ENCODE results near the gene IKZF2. TPM values are rescaled to one million over a fixed set of nuclear protein-coding genes. Genes with fewer than 3 reads are reported as not detected.

The IKZF2 gene
- total RNA-seq, 2 donors from 2014 or later: 4.5 to 4.8 TPM

DNA sequence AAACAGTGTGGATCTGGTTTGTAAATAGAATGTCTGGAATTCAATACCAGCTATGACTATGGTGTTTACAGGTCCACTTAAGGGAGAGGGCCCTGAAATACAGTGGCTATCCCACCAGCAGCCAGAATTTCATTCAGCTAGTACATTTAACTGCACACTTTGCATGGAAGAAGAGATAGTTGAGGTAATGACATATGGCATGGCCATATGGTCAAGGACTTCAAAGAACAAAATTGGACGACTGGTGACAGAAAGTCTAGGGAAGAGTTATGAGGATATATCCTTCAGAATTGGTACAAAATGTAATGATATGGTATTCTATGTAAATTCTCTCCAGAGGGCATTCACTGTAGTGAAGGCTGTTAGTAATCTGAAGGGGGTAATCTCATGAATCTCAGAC is 105.0 kb downstream of the IKZF2 start:
- no peak for DNase-seq

DNA sequence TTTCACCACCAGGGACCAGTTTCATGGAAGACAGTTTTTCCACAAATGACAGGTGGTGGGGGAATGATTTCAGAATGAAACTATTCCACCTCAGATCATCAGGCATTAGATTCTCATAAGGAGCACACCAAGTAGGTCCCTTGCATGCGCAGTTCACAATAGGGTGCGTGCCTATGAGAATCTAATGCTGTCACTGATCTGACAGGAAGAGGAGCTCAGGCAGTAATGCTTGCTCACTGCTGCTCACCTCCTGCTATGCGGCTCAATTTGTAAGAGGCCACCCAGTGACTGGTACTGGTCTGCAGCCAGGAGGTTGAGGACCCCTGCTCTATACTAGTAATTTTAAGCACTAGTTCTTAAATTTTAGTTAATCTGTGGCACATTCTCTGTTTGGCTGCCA is 107.8 kb downstream of the IKZF2 start:
- H3K36me3 ChIP-seq: no peaks in the 10 kb centered on the region
- H3K9ac ChIP-seq (ENCODE audit: low read depth in 2 of 2, low read length in 2 of 2): no peak overlapping the region
- DNase-seq: no peak
- H3K27me3 ChIP-seq: no peaks in the 10 kb centered on the region
- H3K9me3 ChIP-seq: no peaks in the 10 kb centered on the region
- intact Hi-C loops (cut with DNase I): no loop called here
- H3K4me3 ChIP-seq: no peak overlapping the region
- H3K4me1 ChIP-seq: no peaks in the 10 kb centered on the region
- TF ChIP-seq, protein P1, sequence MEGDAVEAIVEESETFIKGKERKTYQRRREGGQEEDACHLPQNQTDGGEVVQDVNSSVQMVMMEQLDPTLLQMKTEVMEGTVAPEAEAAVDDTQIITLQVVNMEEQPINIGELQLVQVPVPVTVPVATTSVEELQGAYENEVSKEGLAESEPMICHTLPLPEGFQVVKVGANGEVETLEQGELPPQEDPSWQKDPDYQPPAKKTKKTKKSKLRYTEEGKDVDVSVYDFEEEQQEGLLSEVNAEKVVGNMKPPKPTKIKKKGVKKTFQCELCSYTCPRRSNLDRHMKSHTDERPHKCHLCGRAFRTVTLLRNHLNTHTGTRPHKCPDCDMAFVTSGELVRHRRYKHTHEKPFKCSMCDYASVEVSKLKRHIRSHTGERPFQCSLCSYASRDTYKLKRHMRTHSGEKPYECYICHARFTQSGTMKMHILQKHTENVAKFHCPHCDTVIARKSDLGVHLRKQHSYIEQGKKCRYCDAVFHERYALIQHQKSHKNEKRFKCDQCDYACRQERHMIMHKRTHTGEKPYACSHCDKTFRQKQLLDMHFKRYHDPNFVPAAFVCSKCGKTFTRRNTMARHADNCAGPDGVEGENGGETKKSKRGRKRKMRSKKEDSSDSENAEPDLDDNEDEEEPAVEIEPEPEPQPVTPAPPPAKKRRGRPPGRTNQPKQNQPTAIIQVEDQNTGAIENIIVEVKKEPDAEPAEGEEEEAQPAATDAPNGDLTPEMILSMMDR (IDR thresholded peaks at IDR 0.05): no peak
- no peak overlapping the region for H3K27ac ChIP-seq

More for the DNA sequence above, 105.0 kb downstream of the IKZF2 start:
- no peaks in the 10 kb centered on the region for H3K4me1 ChIP-seq
- no peak overlapping the region for H3K27ac ChIP-seq
- no peak overlapping the region for H3K9ac ChIP-seq (ENCODE audit: low read depth in 2 of 2, low read length in 2 of 2)
- intact Hi-C loops (cut with DNase I): no loop called here
- H3K27me3 ChIP-seq: no peaks in the 10 kb centered on the region
- H3K36me3 ChIP-seq: no peaks in the 10 kb centered on the region
- TF ChIP-seq, protein P1 (IDR thresholded peaks at IDR 0.05): no peak
- H3K9me3 ChIP-seq: no peaks in the 10 kb centered on the region
- no peak overlapping the region for H3K4me3 ChIP-seq

DNA sequence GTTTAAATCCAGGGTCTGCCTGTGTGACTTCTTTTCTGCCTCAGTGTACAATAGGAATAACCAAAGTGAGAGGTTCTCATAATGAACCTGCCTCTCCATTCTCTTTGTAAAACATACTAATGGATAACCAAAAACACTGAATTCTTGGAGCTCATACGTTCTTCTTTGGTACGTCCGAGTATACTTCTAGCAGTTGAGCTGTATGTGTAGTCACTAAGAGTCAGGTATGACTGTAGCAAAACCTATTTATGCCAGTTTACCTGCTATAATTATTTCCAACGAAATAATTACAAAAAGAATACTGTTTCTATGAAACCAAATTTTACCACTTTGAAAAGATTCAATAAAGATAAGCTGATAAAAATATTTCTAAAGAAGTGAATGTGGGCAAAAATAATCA is 109.2 kb downstream of the IKZF2 start:
- intact Hi-C loops (cut with DNase I): no loop called here
- Histone ChIP-seq H3K36me3 (no peaks in the 10 kb centered on the region), H3K9ac (ENCODE audit: low read depth in 2 of 2, low read length in 2 of 2) (no peak overlapping the region), H3K27me3 (no peaks in the 10 kb centered on the region), H3K9me3 (no peaks in the 10 kb centered on the region), H3K27ac (no peak overlapping the region), H3K4me3 (no peak overlapping the region), H3K4me1 (no peaks in the 10 kb centered on the region)
- DNase-seq: no peak
- TF ChIP-seq, protein P1 (IDR thresholded peaks at IDR 0.05): no peak

DNA sequence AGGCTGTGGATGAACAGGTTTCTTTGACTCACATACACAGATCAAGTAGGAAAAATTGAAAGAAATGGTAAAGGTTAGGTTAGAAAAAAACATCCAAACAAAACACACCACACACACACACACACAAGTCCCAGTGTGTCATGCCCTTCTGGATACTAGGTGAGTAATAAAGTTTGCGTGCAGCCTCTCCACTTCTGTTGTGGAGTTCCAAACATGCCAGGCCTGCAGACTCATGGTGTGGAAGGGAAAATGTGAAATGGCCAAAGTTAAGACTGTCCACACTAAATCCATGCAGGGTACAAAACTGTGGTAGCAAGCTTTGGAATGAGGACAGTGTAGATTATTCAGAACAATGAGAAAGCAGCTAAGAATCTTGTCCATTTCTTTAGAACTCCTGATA is 114.6 kb downstream of the IKZF2 start:
- Histone ChIP-seq H3K4me3 (no peak overlapping the region), H3K27me3 (no peaks in the 10 kb centered on the region), H3K4me1 (no peaks in the 10 kb centered on the region), H3K36me3 (no peaks in the 10 kb centered on the region), H3K9ac (ENCODE audit: low read depth in 2 of 2, low read length in 2 of 2) (no peak overlapping the region), H3K27ac (no peak overlapping the region), H3K9me3 (no peaks in the 10 kb centered on the region)
- no peak for DNase-seq
- TF ChIP-seq, protein P1 (IDR thresholded peaks at IDR 0.05): no peak
- intact Hi-C loops (cut with DNase I): no loop called here

DNA sequence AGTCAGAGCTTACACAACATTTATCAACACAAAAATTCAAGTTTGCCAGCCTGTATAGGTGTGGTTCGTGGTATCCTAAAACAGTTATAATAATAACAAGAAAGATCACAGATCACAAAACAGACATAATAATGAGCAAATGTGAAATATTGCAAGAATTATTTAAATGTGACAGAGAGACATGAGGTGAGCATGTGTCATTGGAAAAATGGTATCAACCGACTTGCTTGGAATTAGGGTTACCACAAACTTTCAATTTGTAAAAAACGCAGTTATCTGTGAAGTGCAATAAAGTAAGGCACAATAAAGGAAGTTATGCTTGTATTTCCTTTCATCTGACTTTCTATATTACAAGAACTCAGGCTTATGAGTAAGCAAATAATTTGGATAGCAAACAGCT is 116.8 kb downstream of the IKZF2 start:
- H3K9ac ChIP-seq (ENCODE audit: low read depth in 2 of 2, low read length in 2 of 2): no peak overlapping the region
- no peak overlapping the region for H3K27ac ChIP-seq
- no peaks in the 10 kb centered on the region for H3K4me1 ChIP-seq
- H3K36me3 ChIP-seq: no peaks in the 10 kb centered on the region
- H3K4me3 ChIP-seq: no peak overlapping the region
- TF ChIP-seq, protein P1 (IDR thresholded peaks at IDR 0.05): no peak
- intact Hi-C loops (cut with DNase I): no loop called here
- no peak for DNase-seq
- no peaks in the 10 kb centered on the region for H3K27me3 ChIP-seq
- no peaks in the 10 kb centered on the region for H3K9me3 ChIP-seq

DNA sequence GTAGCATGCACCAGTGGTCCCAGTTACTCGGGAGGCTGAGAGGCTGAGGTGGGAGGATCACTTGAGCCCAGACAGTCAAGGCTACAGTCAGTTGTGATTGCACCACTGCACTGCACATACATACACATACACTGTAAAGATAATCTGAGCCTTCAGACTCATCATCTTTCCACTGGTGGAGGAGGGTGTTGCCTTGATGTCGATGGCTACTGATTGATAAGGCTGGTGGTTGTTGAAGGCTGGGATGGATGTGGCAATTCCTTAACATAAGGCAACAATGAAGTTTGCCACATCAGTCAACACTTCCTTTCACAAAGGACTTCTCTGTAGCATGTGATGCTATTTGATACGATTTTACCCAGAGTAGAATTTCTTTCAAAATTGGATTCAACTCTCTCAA is 118.8 kb downstream of the IKZF2 start:
- Histone ChIP-seq H3K27me3 (no peaks in the 10 kb centered on the region), H3K9me3 (no peaks in the 10 kb centered on the region), H3K27ac (no peak overlapping the region), H3K4me3 (no peak overlapping the region), H3K36me3 (no peaks in the 10 kb centered on the region), H3K9ac (ENCODE audit: low read depth in 2 of 2, low read length in 2 of 2) (no peak overlapping the region), H3K4me1 (no peaks in the 10 kb centered on the region)
- TF ChIP-seq, protein P1 (IDR thresholded peaks at IDR 0.05): no peak
- no peak for DNase-seq
- intact Hi-C loops (cut with DNase I): no loop called here
